Glomerular visceral epithelial cell (primary cell): ENCODE measurements around the gene C16orf95.

ENCODE experiments used
- DNase-seq: peaks from one replicate; pipeline ENCODE4 v3.0.0-alpha.2; 2016; ENCODE audit errors: extremely low spot score

Gene C16orf95

DNA sequence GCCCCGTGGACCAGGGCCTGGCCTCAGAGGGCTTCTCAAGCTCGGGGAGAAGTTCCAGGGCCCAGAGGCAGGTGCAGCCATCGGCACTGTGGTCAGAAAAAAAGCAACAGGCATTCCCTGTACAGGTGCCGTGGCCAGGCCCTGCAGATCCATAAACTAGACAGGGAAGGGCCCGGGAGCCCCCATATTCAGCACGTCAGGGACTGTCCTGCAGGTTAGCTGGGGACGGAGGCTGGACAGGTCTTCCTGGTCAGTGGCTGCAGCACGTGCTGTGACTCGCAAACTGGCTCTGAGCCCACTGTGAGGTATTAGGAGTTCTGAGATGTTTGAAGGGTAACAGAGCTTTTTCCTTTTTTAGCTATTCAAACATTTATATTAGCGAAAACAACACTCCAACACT is 15.0 kb upstream of the C16orf95 start:
- peak; percentile 4 for DNase-seq

GRCh38 chr16:87331241-87331801 is 14.1 kb upstream of the C16orf95 start:
- no peak for DNase-seq

GRCh38 chr16:87330646-87331045 is 13.5 kb upstream of the C16orf95 start:
- DNase-seq, result no peak

DNA sequence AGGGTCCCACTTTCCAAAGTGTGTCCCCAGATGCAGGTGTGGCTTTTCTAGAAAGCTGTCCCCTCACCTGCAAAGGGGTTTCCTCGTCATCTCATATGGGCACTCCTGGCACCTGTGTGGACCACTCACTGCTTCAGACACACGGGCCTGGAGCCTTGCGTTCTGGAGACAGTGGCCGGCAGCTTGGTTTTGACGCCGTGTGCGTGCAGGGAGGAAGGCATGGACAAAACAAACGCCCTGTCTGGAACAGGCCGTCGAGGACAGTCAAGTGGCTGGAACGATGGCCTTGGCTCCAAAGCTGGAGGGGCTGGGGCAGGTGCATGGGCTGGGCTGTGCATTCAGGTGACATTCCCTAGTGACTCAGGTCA is 13.0 kb upstream of the C16orf95 start:
- DNase-seq, result no peak

GRCh38 chr16:87329436-87330256 is 12.5 kb upstream of the C16orf95 start:
- no peak for DNase-seq

DNA sequence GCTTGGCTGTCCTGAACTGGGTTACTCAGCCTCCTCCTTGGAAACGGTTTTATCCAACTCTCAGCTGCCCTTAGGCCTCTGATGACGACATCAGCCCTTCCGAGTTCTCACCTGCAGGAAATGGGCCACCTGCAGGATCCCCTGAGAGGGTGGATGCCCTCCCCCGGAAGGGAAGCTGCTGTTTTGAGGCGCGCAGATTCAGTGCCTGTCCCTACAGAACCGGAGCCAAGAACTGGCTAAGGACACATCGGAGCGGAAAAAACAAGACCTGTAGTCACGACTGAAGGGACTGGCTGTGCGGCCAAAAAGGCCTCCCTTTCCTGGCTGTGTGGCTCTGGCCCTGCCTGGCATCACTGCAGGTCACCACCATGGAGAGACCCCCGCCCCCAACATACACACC is 11.7 kb upstream of the C16orf95 start:
- no peak for DNase-seq

- DNase-seq, result no peak
Observed at GRCh38 chr16:87327798-87328495, 10.8 kb upstream of the C16orf95 start.

DNA sequence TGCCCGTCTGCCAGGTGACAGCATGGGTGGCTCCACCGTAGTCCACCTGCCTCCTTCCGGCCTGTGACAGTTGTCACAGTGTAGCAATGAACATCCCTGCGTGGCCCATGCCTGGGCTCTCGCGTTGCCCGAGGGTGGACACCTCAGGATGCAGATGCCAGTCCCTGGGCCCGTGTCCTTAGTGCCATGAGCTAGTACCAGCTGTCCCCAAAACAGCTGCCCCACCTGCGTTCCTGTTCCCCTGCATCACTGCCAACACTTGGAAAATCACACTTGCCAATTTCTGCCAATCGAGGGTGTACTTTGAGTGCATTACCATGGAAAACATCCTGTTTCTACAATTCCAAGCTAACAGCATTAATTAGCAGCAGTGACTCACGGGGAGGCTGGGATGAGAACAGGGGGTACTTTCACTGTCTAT is 9.0 kb upstream of the C16orf95 start:
- no peak for DNase-seq

- DNase-seq, result no peak
Observed at GRCh38 chr16:87325423-87325858, 8.2 kb upstream of the C16orf95 start.

GRCh38 chr16:87324411-87325275 is 7.5 kb upstream of the C16orf95 start:
- DNase-seq, result peak; percentile 25

DNA sequence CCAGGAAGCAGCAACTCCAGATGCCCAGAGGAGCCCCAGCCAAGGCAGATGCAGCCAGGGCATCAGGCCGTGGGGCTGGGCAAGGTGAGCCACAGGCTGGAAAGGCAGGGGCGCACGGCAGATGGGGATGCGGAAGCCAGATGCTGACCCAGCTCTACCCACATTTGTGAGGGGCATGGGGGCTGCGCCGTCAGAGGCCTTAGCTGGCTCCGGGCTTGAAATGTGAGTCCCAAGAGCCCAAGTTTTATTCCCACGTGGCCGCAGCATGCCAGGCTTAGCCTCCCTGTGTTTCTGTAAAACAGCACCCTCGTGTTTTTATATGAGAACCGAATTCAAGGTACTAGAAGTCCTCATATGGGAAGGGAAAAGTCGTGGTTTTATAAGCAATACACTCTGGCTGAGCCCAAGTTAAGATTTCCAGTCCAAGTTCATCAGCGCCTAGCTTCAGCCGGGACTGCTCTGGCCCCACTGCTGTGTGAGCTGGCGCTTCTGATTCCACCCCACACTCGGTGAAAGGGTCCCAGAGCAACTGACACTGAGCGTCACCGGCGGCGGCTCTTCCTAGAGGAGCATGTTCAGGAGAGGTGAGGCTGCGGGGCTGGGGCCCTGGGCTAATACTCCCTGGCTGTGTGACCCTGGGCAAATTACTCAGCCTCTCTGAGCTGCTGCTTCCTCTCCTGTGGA is 6.7 kb upstream of the C16orf95 start:
- no peak for DNase-seq

GRCh38 chr16:87322833-87323726 is 5.9 kb upstream of the C16orf95 start:
- no peak for DNase-seq

DNA sequence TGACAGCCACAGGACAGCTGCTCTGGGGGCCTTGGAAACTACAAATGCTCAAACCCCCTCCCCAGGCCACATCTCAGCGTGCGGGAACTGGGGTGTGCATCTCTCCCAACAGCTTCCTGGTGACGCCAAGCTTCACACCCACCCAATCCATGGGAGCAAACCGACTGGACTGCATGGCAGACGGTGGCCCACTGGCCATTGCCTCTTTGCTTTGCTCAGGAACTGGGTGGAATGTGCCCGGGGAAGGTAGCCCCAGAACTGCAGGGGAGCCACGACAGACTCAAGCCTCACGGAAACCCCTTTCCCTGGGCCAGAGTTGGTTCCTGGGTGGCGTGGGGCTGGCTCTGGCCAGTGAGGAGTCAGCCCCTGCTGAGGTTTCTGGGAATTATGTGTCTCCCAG is 5.2 kb upstream of the C16orf95 start:
- no peak for DNase-seq

- DNase-seq, result no peak
Observed at GRCh38 chr16:87321336-87322107, 4.3 kb upstream of the C16orf95 start.

- no peak for DNase-seq
Observed at GRCh38 chr16:87320510-87321227, 3.5 kb upstream of the C16orf95 start.

DNA sequence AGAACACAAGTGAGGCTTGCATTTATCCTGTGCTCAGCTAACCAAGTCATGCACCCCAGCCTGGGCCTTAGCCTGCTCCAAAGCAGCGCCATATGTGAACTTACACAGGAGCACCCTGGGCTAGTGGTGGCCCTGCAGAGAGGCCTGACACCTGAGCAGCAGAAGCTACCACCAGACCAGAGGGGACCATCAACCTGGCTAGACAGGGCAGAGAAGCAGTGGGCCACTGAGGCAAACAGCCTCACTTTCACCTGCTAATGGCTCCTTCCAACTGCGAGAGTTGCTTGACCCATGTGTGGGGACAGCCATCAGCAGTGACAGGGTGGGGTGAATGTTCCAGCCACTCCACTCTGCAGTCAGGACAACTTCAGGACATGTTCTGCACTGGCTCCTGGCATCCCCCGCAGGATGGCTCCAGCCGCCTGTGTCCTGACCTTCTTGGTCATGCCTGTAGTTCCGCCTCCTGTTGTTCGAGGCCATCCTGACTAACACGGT is 2.9 kb upstream of the C16orf95 start:
- DNase-seq, result no peak

DNA sequence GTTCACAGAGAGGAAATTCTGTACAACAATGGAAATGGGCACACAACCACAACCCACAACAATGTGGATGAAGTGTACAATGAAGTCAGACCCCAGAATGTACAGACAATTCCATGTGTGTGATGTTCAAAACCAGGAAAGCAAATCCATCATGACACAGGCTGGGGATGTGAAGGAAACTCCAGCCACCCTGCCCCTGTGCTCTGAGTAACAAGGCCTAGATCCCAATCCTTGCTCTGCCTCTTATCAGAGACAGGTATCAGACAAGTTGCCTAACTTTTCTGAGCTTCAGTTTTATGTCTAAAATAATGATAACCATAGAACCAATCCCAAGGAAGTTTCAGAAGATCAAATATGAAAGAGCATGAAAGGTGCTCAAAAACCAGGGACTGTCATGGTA is 1.8 kb upstream of the C16orf95 start:
- no peak for DNase-seq

- peak; percentile 39 for DNase-seq
Observed at GRCh38 chr16:87317750-87318644, 805 bp upstream of the C16orf95 start.
